Breast epithelium (tissue), 4 donors: ENCODE data around the gene ATG7. TPM values are rescaled to one million over a fixed set of nuclear protein-coding genes. Genes with fewer than 3 reads are reported as not detected.

Experiments
- DNase-seq, 2 donors: peaks; one replicate each; pipeline ENCODE4 v3.0.0-alpha.2; 2019; ENCODE audit warnings: low spot score in 2 of 2
- H3K27ac ChIP-seq, 2 donors: fragments of 200-600 bp; sonication (generic) in 1 of 2; one replicate each; pipeline ENCODE4 v1.5.1; 2016 to 2019; ENCODE audit warnings: mild to moderate bottlenecking in 1 of 2
- H3K27me3 ChIP-seq, 2 donors: fragments of 200-600 bp; sonication (generic) in 1 of 2; one replicate each; pipeline versions ENCODE4 v1.5.1 to v1.6.0; 2017 to 2019; ENCODE audit warnings: control low read depth in 1 of 2, mild to moderate bottlenecking in 1 of 2
- H3K36me3 ChIP-seq: fragments of 200-600 bp; one replicate; pipeline ENCODE4 v1.5.1; 2019
- H3K4me1 ChIP-seq, 2 donors: fragments of 200-600 bp; sonication (generic); one replicate each; pipeline ENCODE4 v1.5.1; 2016 to 2019; ENCODE audit warnings: control low read depth in 1 of 2
- H3K4me3 ChIP-seq, 3 donors: fragments of 200-600 bp; sonication (generic); 1 replicate in 2 of 3; 2 replicates in 1 of 3; pipeline ENCODE4 v1.5.1; 2016 to 2019; ENCODE audit warnings: mild to moderate bottlenecking in 3 of 3, moderate library complexity in 2 of 3
- H3K9me3 ChIP-seq, 2 donors: fragments of 200-600 bp; sonication (generic) in 1 of 2; one replicate each; pipeline ENCODE4 v1.5.1; 2016 to 2019; ENCODE audit warnings: control low read depth in 1 of 2
- CTCF ChIP-seq, 3 donors: fragments of 450-650 bp; IDR thresholded peaks; one replicate each; pipeline ENCODE4 v1.5.1; 2016 to 2017; ENCODE audit warnings: antibody characterized with exemption in 3 of 3, mild to moderate bottlenecking in 3 of 3, moderate library complexity in 3 of 3
- POLR2A ChIP-seq: fragments of 450-650 bp; IDR thresholded peaks from one replicate; pipeline ENCODE4 v1.6.1; 2016; ENCODE audit warnings: antibody characterized with exemption, mild to moderate bottlenecking, moderate library complexity
- POLR2AphosphoS5 ChIP-seq, 3 donors: sonication (generic); formaldehyde crosslinking; IDR thresholded peaks; one replicate each; pipeline ENCODE4 v1.6.1; 2017; ENCODE audit warnings: antibody characterized with exemption in 3 of 3
- intact Hi-C: fragments of 100-400 bp; cut with DNase I; formaldehyde crosslinking; loops from one replicate; pipeline ENCODE4 v1.15.1; 2023; ENCODE audit warnings: low total_unique reads
- total RNA-seq, 3 donors: library from RNA; depleted of rRNA; stranded (reverse); fragments of >200 nt; gene quantifications; one replicate each; pipeline ENCODE4 v1.1.0, GENCODE V29; 2016

Gene ATG7
- total RNA-seq, 3 donors from 2014 or later: 64.9 to 81.9 (median 75.5) TPM

- no peak for TF ChIP-seq POLR2AphosphoS5 (IDR thresholded peaks at IDR 0.05)
- TF ChIP-seq POLR2A: no peak
- no peak for TF ChIP-seq CTCF (IDR thresholded peaks at IDR 0.05)
- Histone ChIP-seq H3K4me1 (peaks cover 0 to 6% of the 10 kb centered on the region in 2 donors), H3K4me3 (no peak overlapping the region), H3K27ac (peak overlapping the region; percentile 10 to 74), H3K27me3 (no peaks in the 10 kb centered on the region), H3K9me3 (no peaks in the 10 kb centered on the region), H3K36me3 (no peaks in the 10 kb centered on the region)
- DNase-seq: no peak
- intact Hi-C loops: no loop called here
Observed at GRCh38 chr3:11282250-11283138, 10.3 kb downstream of the ATG7 start.

- Histone ChIP-seq H3K4me3 (no peak overlapping the region), H3K9me3 (no peaks in the 10 kb centered on the region), H3K27me3 (no peaks in the 10 kb centered on the region), H3K4me1 (peaks cover 0 to 12% of the 10 kb centered on the region in 2 donors), H3K27ac (peak overlapping the region in 1 of 2 donors; percentile 74), H3K36me3 (no peaks in the 10 kb centered on the region)
- intact Hi-C loops: no loop called here
- no peak for DNase-seq
- TF ChIP-seq POLR2AphosphoS5 (IDR thresholded peaks at IDR 0.05) (no peak), POLR2A (no peak), CTCF (IDR thresholded peaks at IDR 0.05) (no peak)
Observed at GRCh38 chr3:11283139-11283475, 10.9 kb downstream of the ATG7 start.

GRCh38 chr3:11284011-11284410 is 11.8 kb downstream of the ATG7 start:
- Histone ChIP-seq H3K27me3 (no peaks in the 10 kb centered on the region), H3K4me1 (peaks cover 0 to 17% of the 10 kb centered on the region in 2 donors), H3K36me3 (no peaks in the 10 kb centered on the region), H3K9me3 (no peaks in the 10 kb centered on the region), H3K27ac (peak overlapping the region in 1 of 2 donors; percentile 74), H3K4me3 (no peak overlapping the region)
- TF ChIP-seq POLR2A (no peak), POLR2AphosphoS5 (IDR thresholded peaks at IDR 0.05) (no peak), CTCF (IDR thresholded peaks at IDR 0.05) (no peak)
- intact Hi-C loops: no loop called here
- DNase-seq: no peak

- no peaks in the 10 kb centered on the region for H3K27me3 ChIP-seq
- intact Hi-C loops: no loop called here
- no peak overlapping the region for H3K4me3 ChIP-seq
- TF ChIP-seq POLR2A: no peak
- DNase-seq: no peak
- peaks cover 0 to 17% of the 10 kb centered on the region in 2 donors for H3K4me1 ChIP-seq
- no peak overlapping the region for H3K27ac ChIP-seq
- no peaks in the 10 kb centered on the region for H3K36me3 ChIP-seq
- no peaks in the 10 kb centered on the region for H3K9me3 ChIP-seq
Observed at GRCh38 chr3:11285471-11285870, 13.3 kb downstream of the ATG7 start.

- no peaks in the 10 kb centered on the region for H3K27me3 ChIP-seq
- intact Hi-C loops: no loop called here
- no peak overlapping the region for H3K4me3 ChIP-seq
- H3K27ac ChIP-seq: peak overlapping the region; percentile 57 to 68
- H3K4me1 ChIP-seq: peaks cover 0 to 17% of the 10 kb centered on the region in 2 donors
- DNase-seq: no peak
- TF ChIP-seq POLR2A (no peak), POLR2AphosphoS5 (IDR thresholded peaks at IDR 0.05) (no peak), CTCF (IDR thresholded peaks at IDR 0.05) (no peak)
- no peaks in the 10 kb centered on the region for H3K9me3 ChIP-seq
- no peaks in the 10 kb centered on the region for H3K36me3 ChIP-seq
Observed at GRCh38 chr3:11287404-11287803, 15.2 kb downstream of the ATG7 start.
